Upper lobe of left lung (tissue), 4 donors: ENCODE measurements around the gene SRA1.

Source experiments
- POLR2A ChIP-seq, 4 donors: fragments of 450-650 bp; IDR thresholded peaks; one replicate each; pipeline ENCODE4 v1.5.1; 2016 to 2017; ENCODE audit warnings: antibody characterized with exemption in 4 of 4, mild to moderate bottlenecking in 2 of 4
- POLR2AphosphoS5 ChIP-seq, 2 donors: sonication (generic); formaldehyde crosslinking; IDR thresholded peaks; one replicate each; pipeline ENCODE4 v1.5.1; 2017; ENCODE audit warnings: antibody characterized with exemption in 2 of 2
- TF ChIP-seq, protein P1 (sequence below), 6 experiments: fragments of 450-650 bp in 4 of 6; fragments of 200-600 bp in 2 of 6; sonication (generic) in 2 of 6; IDR thresholded peaks; one replicate each; pipeline ENCODE4 v1.5.1; 2016 to 2019; ENCODE audit warnings: antibody characterized with exemption in 6 of 6

DNA sequence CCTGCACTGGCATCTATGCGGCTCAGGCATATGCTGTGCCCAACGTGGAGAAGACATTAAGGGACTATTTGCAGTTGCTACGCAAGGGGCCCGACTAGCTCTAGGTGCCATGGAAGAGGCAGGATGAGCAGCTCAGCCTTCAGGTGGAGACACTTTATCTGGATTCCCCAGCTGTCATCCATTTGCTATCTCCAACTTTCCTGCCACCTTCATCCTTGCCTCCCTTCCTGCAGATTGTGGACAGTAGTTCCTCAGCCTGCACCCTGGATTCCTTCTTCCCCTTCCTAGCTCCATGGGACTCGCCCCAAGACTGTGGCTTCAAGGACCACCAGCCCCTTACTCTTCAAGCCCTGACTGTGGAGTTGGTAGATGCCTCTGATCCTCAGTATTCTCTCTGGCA is 9.4 kb upstream of the SRA1 start:
- TF ChIP-seq, protein P1, sequence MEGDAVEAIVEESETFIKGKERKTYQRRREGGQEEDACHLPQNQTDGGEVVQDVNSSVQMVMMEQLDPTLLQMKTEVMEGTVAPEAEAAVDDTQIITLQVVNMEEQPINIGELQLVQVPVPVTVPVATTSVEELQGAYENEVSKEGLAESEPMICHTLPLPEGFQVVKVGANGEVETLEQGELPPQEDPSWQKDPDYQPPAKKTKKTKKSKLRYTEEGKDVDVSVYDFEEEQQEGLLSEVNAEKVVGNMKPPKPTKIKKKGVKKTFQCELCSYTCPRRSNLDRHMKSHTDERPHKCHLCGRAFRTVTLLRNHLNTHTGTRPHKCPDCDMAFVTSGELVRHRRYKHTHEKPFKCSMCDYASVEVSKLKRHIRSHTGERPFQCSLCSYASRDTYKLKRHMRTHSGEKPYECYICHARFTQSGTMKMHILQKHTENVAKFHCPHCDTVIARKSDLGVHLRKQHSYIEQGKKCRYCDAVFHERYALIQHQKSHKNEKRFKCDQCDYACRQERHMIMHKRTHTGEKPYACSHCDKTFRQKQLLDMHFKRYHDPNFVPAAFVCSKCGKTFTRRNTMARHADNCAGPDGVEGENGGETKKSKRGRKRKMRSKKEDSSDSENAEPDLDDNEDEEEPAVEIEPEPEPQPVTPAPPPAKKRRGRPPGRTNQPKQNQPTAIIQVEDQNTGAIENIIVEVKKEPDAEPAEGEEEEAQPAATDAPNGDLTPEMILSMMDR (IDR thresholded peaks at IDR 0.05) = no peak
- TF ChIP-seq POLR2A (IDR thresholded peaks at IDR 0.05) (no peak), POLR2AphosphoS5 (IDR thresholded peaks at IDR 0.05) (no peak)
